HG02763 (cell line): ENCODE results near the gene STIM1.
A peak's percentile ranks its signal among the peaks of the same experiment; 100 is the strongest.
"Not testable (repeated sequence)": the region's sequence is repeated elsewhere in the genome, so short reads cannot be mapped to it uniquely, and the experiment has no call there.

Source experiments
- ATAC-seq: cut with Tn5 transposase; IDR thresholded peaks from one replicate; pipeline ENCODE4 v1.9.1; 2021; ENCODE audit warnings: mild to moderate bottlenecking, moderate library complexity; ENCODE audit not compliant: unreplicated experiment

Gene STIM1

GRCh38 chr11:4093519-4094347 is 238.3 kb downstream of the STIM1 start:
- no peak for ATAC-seq

- peak; percentile 96 for ATAC-seq
Observed at GRCh38 chr11:4094348-4095291, 239.2 kb downstream of the STIM1 start, which contains the start of gene RRM1. Gene RRM1 (plus strand): TSS chr11:4094799. CDS start chr11:4095013, 214 bp downstream.

- ATAC-seq = no peak
Observed at GRCh38 chr11:4095509-4096230, 240.2 kb downstream of the STIM1 start.

- ATAC-seq = no peak
Observed at GRCh38 chr11:4098026-4098621, 242.7 kb downstream of the STIM1 start.

GRCh38 chr11:4102711-4103110 is 247.2 kb downstream of the STIM1 start:
- no peak for ATAC-seq

- ATAC-seq = no peak
Observed at GRCh38 chr11:4103269-4103668, 247.8 kb downstream of the STIM1 start.

- ATAC-seq = no peak
Observed at GRCh38 chr11:4105916-4106315, 250.5 kb downstream of the STIM1 start.

- no peak for ATAC-seq
Observed at GRCh38 chr11:4111834-4112233, 256.4 kb downstream of the STIM1 start.

GRCh38 chr11:4115128-4115527 is 259.7 kb downstream of the STIM1 start:
- ATAC-seq = no peak

GRCh38 chr11:4118107-4118506 is 262.6 kb downstream of the STIM1 start:
- no peak for ATAC-seq

- no peak for ATAC-seq
Observed at GRCh38 chr11:4123218-4123617, 267.8 kb downstream of the STIM1 start.

GRCh38 chr11:4125141-4125540 is 269.7 kb downstream of the STIM1 start:
- ATAC-seq = no peak

- no peak for ATAC-seq
Observed at GRCh38 chr11:4127357-4127756, 271.9 kb downstream of the STIM1 start.

GRCh38 chr11:4130219-4130618 is 274.8 kb downstream of the STIM1 start:
- ATAC-seq = not testable (repeated sequence)

- no peak for ATAC-seq
Observed at GRCh38 chr11:4134806-4135205, 279.3 kb downstream of the STIM1 start.

- no peak for ATAC-seq
Observed at GRCh38 chr11:4138497-4138896, 283.0 kb downstream of the STIM1 start.

- ATAC-seq = no peak
Observed at GRCh38 chr11:4140067-4140636, 284.7 kb downstream of the STIM1 start.
